ENCODE measurements around the gene ERMN.
A peak's percentile ranks its signal among the peaks of the same experiment; 100 is the strongest.
"Not testable (repeated sequence)": the region's sequence is repeated elsewhere in the genome, so short reads cannot be mapped to it uniquely, and the experiment has no call there.

Gene ERMN, protein sequence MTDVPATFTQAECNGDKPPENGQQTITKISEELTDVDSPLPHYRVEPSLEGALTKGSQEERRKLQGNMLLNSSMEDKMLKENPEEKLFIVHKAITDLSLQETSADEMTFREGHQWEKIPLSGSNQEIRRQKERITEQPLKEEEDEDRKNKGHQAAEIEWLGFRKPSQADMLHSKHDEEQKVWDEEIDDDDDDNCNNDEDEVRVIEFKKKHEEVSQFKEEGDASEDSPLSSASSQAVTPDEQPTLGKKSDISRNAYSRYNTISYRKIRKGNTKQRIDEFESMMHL

DNA sequence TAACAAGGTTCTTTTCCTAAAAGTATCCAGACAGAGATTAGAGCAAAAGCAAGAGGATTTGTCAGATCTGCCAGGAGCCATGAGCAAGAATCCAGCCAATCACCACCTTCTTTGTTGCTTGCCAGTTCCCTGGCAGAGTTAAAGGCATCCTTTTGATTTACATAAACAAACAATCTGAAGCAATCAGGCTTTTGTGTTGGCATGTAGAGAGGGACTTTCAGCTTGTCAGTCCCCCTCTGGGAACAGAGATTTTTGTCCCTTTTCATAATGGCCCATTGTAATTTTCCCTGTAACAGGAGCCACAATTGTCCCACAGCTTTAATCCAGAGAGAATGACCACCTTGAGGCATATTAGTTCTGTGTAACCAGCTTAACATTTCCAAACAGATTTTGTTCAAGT is at the start of gene ERMN:
TSS of gene ERMN (minus strand) at position 39 of the 400 bp plus-strand sequence. CDS start 182 bp downstream, outside the sequence.
- DNase-seq (ENCODE audit: low spot score) = peak; percentile 99

DNA sequence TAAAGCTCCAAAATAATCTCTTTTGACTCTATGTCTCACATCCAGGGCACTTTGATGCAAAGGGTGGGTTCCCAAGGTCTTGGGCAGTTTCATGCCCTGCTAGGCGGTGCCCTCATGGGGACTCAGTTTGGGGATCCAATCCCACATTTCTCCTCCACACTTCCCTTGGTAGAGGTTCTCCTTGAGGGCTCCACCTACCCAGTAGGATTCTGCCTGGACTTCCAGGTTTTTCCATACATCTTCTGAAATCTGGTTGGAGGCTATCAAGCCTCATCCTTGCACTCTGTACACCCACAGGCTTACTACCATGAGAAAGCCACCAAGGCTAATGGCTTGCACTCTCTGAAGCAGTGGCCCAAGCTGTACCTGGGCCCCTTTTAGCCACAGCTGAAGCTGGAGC is 49.8 kb upstream of the ERMN start:
- DNase-seq (ENCODE audit: low spot score) = no peak

DNA sequence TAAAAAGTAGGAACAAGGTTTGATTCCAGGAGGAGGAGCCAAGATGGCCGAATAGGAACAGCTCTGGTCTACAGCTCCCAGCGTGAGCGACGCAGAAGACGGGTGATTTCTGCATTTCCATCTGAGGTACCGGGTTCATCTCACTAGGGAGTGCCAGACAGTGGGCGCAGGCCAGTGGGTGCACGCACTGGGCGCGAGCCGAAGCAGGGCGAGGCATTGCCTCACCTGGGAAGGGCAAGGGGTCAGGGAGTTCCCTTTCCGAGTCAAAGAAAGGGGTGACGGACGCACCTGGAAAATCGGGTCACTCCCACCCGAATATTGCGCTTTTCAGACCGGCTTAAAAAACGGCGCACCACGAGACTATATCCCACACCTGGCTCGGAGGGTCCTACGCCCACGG is 42.9 kb upstream of the ERMN start:
- DNase-seq (ENCODE audit: low spot score) = not testable (repeated sequence)

DNA sequence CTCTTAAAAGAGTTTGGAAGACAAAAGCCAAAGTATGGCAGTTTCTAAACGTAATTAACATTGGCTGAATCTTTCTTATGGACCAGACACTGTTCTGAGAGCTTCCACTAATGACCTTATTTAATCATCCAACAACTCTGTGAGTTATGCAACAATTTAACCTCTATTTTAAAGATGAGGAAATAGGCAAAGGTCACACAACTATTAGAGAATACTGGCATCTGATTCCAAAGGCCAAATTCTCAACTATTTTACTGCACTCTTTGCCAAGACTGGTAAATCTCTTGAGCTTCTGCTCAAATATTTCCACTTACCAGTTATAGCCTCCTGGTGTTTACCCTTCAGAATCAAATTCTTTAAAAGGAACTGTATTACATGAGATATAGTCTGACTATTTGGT is 42.1 kb upstream of the ERMN start:
- DNase-seq (ENCODE audit: low spot score) = no peak

DNA sequence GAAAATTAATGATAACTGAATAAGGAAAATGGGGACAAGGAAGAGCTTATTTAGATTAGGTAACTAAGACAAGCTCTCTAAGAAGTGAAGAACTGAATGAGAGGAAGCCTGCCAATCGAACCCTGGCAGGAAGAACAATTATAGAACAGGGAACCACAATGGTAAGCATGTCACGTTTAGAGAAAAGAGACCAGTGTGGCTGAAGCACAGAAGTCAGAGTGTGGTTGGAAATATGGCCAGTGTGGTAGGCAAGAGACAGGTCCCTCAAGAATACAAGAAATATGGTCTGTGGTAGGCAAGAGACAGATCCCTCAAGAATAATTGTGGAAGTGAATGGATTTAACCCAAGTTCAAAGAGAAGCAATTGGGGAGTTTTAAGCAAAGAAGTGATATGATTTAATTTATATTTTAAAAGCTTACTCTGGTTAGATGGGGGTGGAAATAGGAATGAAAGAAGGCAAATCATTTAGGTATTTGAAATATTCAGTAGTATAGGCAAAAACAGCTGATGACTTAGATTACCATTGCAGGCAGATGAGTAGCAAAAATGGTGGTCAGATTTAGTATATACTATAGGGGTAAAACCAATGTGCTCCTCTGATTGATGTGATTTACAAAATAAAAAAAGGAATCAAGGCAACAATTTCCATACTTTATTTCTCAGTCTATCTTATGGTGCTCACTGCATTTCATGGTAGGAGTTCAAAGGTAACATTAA is 38.8 kb upstream of the ERMN start:
- DNase-seq (ENCODE audit: low spot score) = no peak

DNA sequence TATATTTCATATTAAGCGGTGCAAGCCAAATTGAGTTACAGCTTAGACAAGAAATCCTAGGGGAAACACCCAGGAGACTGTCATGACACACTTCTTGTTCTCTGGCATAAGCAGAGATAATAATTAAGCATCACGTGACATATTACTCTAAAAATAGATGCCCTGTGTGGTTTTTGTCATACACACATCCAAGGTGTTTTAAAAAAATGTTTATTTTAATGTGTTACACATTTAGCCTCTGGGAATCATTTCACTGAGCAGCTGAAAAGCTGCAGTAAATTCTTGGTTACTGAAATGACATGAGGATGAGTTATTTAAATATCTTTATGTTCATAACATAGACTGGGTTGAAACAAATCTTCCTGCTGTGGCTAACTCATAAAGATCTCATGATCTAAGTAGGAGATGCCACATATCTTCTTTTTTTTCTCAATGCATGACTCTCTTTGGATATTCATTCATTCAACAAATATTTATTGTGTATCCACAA is 38.0 kb upstream of the ERMN start:
- DNase-seq (ENCODE audit: low spot score) = no peak

DNA sequence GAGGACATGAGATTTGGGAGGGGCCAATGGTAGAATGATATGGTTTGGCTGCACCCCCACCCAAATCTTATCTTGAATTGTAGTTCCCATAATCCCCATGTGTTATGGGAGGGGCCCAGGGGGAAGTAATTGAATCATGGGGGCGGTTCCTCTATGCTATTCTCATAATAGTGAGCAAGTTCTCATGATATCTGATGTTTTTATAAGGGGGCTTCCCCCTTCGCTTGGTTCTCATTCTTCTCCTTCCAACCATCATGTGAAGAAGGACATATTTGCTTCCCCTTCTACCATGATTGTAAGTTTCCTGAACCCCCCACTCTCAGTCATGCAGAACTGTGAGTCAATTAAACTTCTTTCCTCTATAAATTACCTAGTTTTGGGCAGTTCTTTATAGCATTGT is 37.0 kb upstream of the ERMN start:
- no peak for DNase-seq (ENCODE audit: low spot score)

DNA sequence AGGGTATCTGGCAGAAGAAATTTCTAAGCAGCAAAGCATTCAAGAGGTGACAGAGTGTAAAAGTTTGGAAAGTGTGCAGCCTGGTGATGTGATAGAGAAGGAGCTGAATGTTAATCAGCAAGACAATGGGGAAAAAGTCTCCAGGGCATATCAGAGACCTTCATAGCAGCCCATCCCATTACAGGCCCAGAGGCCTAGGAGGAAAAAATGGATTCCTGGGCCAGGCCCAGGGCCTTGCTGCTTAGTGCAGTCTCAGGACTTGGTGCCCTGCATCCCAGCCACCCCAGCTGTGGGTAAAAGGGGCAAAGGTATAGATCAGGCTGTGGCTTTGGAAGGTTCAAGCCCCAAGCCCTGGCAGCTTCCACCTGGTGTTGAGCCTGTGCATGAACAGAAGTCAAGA is 35.9 kb upstream of the ERMN start:
- no peak for DNase-seq (ENCODE audit: low spot score)

DNA sequence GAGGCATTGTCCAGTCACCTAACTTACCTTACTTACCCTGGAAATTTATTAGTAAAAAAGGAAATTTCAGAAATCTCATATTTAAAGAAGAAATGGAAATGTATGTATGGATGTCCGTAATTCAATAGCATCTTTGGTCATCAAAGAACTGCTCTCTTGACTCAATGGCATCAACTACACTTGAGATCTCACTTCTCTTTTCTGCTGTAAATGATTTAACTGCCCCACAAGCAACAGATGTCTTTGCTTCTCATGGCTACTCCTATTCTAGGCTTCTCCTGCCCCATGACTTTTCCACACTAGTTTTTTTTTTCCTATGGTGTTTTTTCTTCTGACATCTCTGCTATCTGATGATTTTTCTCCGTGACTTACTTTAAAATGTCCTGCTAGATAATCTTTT is 34.0 kb upstream of the ERMN start:
- no peak for DNase-seq (ENCODE audit: low spot score)

DNA sequence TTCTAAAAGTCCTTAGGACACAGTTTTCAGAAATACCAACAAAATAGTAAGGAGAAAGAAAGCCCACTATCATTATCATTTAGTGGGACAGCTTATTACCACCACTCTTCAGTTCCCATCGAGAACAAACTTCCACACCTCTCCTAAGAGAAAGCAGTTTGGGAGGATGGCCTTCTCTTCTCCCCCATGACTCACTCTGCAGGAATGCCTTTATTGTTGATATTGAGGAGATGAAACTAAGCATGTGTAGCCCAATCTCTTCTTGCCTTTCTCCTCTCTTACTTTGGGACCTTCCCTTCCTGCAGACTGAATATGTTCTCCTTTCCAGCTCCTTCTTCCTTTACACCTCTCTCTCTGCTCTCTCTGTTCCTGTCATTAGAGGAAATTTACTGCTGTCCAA is 30.0 kb upstream of the ERMN start:
- no peak for DNase-seq (ENCODE audit: low spot score)

DNA sequence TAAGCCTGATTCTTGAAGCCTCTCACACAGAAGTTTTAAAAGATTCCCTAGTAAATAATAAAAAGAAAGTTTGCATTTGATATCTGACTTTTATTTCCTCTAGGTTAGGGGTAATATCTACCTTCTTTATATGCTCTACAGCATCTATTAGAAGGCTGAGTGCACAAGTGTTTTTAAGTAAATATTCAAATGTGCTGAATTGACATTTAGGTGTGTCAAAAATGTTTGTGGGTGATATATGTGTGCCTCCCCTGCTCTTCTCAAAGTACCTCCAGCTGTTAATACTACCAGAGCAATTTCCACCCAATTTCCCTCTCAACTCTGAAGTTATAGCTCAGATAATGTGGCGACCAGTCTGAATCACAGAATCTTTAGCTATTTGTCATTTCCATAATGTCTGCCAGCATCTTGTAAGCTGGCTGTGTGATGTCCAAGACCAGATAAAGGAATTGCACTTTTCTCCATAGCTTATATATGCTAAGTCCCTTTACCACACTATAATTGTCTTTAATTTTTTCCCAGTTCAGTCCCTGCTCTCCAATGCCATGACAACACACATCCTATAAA is 24.4 kb upstream of the ERMN start:
- no peak for DNase-seq (ENCODE audit: low spot score)

DNA sequence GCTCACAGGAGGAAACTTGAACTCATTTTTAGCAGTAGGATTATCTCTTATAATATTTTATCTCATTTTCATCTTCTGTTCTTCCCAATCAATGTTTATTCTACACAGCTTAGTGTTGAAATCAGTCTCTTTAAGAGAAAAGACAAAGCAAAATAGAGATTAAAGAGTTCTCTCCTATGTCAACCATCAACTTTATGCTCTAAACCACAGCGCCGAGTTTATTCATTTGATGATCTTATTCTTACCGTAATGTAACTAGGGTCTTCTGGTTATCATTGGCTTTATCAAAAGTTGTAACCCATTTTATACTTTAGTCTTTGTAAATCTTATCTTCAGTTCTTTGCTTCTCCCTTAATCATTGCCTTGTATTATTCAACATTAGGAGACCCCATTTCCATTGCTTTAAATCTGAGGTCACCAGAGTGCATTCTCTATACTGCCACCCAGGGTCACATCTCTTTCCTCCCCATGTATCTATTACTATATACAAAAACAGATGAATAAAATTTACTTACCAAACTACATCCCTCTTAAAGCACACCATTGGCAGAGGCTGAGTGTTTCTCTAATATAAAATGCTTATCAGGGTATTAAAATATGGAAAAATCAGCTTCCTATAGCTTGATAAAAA is 22.8 kb upstream of the ERMN start:
- no peak for DNase-seq (ENCODE audit: low spot score)

DNA sequence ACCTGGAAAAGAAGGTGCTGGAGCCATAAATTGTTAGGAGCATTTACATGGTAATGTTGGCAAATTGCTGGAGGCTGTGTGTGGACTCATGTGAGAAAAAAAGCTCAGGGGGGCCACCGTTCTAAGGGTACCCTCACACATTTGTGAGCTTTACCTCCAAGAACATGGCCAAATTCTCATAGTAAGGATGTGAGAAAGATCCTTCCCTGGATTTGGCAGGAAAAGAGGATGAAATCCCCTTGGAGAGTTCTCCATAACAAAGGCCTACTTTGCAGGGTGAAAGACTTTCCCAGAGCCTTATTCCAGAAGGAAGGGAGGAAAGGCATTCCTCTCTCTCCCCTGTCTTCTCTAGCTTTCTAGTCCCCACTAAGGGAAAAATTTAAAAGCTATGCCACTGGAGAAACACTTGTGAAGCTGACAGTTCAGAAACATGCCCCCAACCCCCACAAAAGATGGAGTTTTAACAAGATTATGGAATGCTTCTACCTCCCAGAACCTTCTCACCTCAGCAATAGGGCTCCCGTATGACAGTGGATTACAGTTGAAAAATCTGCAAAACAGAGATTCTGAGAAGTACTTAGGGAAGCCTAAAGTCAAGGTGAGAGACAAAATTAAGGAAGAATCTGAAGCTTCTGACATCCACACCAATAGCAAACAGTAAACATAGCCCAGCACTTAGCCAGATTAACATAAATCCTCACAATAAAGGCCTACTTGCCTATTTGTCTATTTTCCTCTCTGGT is 20.2 kb upstream of the ERMN start:
- no peak for DNase-seq (ENCODE audit: low spot score)

DNA sequence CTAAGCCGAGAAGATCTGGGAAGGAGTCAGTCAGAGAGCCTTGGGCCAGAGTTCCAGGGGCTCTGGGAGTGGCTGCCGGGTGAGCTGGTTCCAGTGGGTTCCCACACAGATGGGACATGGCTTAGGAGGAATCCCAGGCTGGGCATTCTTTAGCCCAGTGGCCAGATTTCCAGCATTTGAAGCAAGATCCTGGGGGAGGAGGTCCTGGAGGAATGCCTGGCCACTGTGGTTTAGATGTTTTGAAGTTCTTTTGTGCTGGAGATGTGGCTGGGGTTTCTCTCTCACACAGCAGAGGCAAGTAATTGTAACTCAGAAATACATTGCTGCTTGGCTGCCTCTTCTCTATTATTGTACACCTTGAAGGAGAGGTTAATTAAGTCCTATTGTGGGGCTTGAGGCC is 15.8 kb upstream of the ERMN start:
- DNase-seq (ENCODE audit: low spot score) = not testable (repeated sequence)

DNA sequence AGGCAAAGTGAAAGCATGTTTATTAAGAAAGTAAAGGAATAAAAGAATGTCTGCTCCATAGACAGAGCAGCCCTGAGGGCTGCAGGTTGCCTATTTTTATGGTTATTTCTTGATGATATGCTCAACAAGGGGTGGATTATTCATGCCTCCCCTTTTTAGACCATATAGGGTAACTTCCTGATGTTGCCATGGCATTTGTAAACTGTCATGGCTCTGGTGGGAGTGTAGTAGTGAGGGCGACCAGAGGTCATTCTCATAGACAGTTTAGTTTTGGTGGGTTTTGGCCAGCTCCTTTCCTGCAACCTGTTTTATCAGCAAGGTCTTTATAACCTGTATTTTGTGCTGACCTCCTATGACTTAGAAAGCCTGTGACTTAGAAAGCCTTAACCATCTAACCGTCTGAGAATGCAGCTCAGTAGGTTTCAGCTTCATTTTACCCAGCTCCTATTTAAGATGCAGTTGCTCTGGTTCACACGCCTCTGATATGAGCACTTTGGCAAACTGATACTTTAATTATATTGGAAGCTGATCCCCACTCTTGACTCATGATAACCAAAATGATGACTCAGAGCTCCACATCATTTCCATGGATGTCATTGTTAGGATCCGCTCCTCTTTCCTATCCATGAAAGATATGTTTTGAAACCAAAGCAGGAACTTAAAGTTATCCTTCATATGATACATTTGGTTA is 14.5 kb upstream of the ERMN start:
- DNase-seq (ENCODE audit: low spot score) = no peak

DNA sequence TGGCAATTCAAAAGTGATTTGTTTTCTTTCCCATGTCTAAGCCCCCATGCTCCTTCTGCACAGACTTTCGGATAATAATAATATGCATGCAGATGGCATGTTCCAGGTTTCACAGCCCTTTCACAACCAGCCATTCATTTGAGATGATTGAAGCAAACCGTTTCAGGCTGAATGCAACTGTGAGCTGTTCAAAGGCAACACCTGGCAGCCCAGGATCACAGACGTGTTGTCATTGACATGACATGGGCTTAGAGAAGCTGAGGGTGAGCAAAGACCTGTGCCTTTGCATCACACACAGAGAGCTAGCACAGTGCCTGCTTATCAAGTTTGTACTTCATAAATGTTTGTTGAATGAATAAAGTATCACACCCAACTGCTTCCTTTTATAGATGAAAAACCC is 12.4 kb upstream of the ERMN start:
- no peak for DNase-seq (ENCODE audit: low spot score)

DNA sequence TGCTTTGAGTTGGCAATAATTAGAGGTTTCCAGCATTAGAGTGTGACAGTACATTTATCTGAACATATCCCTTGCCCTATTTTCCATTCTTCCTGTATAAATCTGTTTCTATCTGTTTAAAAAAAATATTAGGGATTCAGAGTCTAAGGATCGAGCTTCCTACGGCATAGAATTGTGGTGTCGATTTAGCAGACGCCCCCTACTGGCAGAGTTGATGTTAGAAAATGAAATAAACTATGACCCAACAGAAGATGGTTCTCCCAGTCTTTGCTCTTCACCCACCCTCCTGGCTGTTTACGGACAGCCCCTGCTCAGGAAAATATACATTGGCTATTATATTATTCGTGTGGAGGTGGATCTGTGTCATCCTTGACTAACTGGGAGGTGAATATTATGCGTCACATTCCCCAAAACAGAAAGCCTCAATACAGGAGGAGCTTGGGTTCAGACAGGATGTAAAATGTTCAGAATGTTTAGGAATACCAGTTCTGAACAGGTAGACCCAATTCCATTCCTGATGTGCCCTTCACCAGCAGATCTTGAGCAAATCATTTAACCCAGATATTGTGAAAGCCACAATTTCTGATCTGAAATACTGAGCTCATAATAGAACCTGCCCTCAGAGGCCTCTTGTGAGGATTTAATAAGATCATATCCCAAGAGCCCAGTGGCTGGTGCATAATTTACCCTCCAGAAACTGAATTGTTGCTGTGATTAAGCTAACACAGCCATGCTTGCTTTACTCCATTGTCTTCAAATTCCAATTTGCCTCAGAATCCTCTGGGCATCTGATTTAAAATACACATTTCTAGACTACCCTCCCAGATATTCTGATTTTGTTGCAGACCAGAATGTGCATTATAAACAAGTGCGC is 10.8 kb upstream of the ERMN start:
- DNase-seq (ENCODE audit: low spot score) = peak; percentile 72

DNA sequence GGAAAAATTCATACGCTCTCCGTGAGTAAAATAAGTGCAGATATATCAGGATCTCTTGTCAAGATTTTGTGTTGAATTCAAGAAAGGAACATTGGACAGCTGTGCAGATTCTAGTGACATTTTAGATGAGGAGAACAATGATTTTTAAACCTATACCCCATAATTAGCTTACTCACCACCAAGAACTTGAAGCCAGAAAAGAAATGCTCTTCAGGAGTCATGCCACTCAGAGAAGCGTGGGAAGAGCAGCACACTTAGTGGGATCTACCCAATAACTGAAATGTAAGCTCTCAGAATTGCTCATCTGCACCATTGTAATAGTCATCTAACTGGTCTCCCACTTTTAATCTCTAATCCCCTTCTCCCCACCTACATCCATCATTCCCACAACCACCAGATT is 9.2 kb upstream of the ERMN start:
- peak; percentile 49 for DNase-seq (ENCODE audit: low spot score)

DNA sequence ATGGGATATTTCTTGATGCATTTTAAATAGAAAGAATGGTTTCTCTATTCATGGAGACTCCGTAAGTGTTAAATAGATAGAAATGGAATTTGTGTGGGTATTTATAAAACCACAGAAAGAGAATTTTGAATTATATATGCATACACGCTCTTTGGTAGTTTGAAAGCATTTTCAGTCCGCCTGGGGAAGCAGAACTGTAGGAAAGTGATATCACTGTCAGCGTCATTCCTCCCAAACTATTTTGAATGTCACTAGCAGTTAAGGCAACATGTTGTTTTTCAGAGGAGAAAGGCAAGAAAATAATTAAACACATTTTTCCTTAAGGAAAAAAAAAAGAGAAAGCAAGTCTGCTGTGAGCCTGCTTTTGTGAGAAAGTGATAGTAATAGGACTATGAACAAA is 8.7 kb upstream of the ERMN start:
- peak; percentile 50 for DNase-seq (ENCODE audit: low spot score)

DNA sequence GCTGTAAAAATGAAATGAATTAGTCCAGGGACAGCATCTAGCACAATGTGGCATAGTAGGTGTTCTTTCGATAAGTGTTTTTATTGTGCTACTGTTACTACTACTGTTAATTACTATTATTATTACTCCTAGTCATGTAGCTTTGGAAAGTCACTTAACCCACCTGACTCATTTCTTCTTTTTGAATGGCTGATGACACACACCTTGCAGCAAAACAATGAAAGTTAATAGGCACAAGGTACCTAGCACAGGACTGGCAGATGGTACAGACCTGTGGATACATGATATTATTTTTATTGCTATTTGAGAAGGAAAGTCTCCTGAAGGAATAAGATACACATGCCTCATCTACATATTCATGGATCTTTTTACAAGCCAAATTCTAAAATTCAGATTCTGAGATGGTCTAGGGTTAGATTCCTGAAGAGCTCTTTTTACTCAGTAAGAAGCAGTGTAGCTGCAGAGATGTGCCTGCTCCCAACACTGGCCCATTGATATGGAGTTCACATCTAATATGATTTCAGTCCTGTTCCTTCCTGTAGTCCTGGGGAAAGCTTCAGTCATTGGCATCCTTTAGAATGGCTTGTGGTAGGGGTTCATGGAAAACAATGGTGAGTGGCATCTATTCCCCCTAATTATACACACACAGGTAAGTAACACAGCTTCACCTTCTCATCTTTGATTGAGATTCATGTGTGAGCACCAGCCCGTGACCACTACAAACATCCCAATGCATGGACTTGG is 7.9 kb upstream of the ERMN start:
- peak; percentile 51 for DNase-seq (ENCODE audit: low spot score)

All from globus pallidus (tissue), 1 donor.